RCC 7860 (cell line): ENCODE measurements around the gene DEDD.

Experiments used
- DNase-seq: peaks from one replicate; pipeline ENCODE4 v3.0.0-alpha.2; 2015; ENCODE audit warnings: low spot score
- FAIRE-seq: peaks from 2 replicates; lab custom pipeline; 2012; peaks lifted over from hg19 to GRCh38; lab: Jason Lieb, UNC

The DEDD gene

DNA sequence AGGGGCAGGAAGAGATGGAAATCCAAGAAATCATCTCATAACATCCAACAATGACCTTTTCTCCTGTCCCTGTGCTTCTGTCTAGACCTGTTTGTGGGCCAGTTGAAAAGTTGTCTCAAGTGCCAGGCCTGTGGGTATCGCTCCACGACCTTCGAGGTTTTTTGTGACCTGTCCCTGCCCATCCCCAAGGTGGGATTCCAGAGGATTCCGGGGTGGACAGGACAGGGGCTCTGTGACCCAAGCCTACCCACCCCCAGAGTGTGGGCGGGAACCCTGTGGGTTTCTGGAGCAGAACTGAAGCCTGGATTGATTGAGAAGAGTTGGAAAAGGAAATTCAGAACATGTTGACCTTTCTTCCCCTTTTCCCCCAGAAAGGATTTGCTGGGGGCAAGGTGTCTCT, 31.3 kb upstream of the DEDD start:
- no peak for DNase-seq

DNA sequence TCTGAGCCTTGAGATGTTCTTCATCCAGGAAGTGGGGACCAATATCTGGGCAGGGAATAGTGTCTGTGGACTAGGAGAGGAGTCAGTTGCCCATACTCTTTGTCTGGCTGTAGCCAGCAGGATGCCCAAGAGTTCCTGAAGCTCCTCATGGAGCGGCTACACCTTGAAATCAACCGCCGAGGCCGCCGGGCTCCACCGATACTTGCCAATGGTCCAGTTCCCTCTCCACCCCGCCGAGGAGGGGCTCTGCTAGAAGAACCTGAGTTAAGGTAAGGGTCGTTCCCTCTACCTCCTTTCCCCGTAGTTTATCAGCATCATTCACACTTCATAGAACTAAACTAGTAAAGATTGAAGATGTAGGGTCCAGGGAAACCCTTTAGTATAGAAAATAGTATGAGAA, 30.3 kb upstream of the DEDD start:
- FAIRE-seq (no peak), DNase-seq (no peak)

More for the DNA sequence above, 31.3 kb upstream of the DEDD start:
- FAIRE-seq = no peak

- FAIRE-seq = no peak
- no peak for DNase-seq
These were observed 29.6 kb upstream of the DEDD start for GRCh38 chr1:161162052-161162451.

DNA sequence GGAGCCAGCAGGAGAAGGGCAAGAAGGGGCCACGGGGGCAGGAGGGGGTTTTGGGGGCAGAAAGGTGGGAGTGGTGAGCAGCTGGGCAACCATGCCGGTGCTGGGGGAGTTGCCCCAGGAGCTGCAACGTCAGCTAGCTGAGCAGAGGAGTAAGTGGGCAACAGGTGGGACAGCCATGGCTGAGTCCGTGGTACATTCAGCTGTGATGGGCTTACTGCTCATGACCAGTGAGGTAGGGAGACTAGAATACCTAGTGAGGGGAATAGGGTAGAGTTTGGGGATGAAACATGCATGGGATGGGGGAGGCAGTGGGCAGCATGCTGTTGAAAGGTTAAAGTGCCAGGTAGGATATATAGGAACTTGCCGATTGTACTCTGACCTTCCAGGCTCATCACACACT, 29.2 kb upstream of the DEDD start:
- DNase-seq (no peak), FAIRE-seq (no peak)

- FAIRE-seq (no peak), DNase-seq (no peak)
These were observed 28.2 kb upstream of the DEDD start for GRCh38 chr1:161160671-161161145.

GRCh38 chr1:161159913-161160243, 27.4 kb upstream of the DEDD start:
- FAIRE-seq (no peak), DNase-seq (no peak)

DNA sequence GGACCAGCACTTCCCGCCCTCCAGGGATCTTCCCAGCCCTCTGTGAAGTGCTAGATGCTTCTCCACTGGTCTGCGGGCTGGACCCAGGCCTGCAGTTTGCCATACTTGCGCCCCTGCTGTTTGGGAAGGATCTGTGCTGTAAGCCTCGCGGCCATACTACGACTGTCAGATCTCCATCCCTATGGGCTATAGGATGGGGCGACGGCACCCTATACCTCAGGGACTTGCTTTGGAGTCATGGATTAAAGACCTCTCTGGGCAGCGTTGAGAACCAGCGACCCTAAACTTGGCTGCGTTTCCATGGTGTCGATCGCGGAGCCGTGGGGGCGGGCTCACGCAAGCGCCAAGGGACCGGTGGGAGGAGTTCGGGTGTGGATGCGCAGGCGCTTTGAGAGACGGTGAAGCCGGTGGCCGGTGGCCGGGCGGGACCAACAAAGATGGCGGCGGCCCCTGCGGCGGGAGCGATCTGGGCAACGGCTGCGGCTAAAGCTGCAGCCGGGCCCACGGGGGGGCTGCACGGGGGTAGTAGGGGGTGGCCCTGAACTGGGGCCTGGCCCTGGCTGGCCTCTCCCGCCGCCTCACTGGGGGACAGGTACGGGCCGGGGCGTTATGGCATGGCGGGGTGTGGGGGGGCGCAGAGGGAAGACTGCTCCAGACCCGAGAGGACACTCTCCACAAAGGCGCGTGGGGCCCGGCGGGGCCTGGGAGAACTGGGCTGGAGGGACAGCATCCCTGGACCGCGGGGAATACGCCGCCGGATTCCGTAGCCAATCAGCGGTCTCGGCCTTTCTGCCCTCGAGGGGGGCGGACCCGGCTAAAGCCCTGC, 26.8 kb upstream of the DEDD start, which contains the start of gene USP21:
Gene USP21, plus strand, starts transcription at position 414 of the 826 bp plus-strand sequence. CDS start 1,141 bp downstream, outside the sequence.
- FAIRE-seq = no peak
- DNase-seq = peak; percentile 75

GRCh38 chr1:161158316-161159010, 26.0 kb upstream of the DEDD start:
- FAIRE-seq (no peak), DNase-seq (peak; percentile 63)

GRCh38 chr1:161157867-161158266, 25.4 kb upstream of the DEDD start:
- FAIRE-seq (no peak), DNase-seq (no peak)

- DNase-seq (peak; percentile 75), FAIRE-seq (no peak)
These were observed 21.3 kb upstream of the DEDD start, which contains the start of gene UFC1 for GRCh38 chr1:161153682-161154337. TSS of gene UFC1 (plus strand) at chr1:161153978. CDS start at chr1:161153998, 20 bp downstream.

DNA sequence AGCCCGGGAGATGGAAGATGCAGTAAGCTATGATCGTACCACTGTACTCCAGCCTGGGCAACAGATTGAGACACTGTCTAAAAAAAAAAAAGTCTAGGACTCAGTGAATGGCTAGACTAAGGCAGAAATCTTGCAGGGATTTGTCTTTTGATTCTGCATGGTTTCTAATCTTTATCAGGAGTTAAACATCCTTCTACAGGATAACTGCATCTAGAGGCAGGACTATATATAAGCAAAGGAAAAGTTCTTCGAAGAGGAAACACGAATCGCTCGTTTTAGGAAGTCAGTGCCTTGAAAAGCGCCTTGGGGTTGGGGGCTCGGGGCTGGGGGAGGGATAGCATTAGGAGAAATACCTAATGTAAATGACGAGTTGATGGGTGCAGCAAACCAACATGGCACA, 20.7 kb upstream of the DEDD start:
- no peak for DNase-seq
- no peak for FAIRE-seq

DNA sequence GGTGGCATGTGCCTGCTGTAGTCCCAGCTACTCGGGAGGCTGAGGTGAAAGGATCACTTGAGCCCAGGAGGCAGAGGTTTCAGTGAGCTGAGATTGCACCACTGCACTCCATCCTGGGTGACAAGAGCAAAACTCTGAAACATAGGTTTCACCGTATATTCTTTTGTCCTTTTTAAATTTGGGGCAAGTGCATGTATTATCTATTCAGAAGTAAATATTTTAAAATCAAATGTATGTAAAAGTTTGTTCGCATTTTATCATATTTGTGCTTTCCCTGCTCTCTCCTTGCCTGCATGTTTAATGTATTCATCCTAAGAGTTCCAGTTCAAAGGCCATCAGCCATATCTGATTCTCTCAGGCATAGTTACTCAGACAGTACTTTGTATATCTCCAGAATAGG, 13.4 kb upstream of the DEDD start:
- FAIRE-seq = no peak

DNA sequence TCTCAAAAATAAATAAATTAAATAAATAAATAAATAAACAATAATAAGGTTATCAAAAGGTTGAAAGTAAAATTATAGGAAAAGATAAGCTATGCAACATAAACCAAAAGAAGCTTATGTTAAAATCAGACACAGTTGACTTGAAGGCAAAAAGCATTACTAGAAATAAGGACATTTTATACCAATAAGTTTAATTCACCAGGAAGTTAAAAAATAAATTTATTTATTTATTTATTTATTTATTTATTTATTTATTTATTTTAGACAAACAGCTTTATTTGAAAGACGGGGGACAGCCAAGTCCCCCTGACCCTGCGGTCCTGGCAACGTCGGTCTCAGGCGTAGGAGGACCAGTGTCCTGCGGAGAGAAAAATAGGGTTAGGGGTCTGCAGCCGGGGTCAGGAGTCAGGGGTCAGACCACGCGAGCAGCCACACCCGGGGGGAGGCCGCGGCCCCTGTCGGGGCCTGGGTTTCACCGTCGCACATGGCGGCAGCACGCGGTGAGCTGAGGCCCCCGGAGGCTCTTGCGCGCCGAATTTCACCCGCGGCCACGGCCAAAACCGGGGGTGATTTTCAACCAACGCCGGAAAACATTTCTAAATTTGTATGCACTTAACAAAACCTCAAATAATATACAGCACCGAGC, 8.4 kb upstream of the DEDD start:
- DNase-seq (no peak), FAIRE-seq (no peak)

More for the DNA sequence above, 13.4 kb upstream of the DEDD start:
- no peak for DNase-seq

- DNase-seq (no peak), FAIRE-seq (peak; percentile 2)
These were observed 7.3 kb upstream of the DEDD start for GRCh38 chr1:161139766-161140165.

GRCh38 chr1:161138431-161138830, 6.0 kb upstream of the DEDD start:
- FAIRE-seq (no peak), DNase-seq (no peak)

DNA sequence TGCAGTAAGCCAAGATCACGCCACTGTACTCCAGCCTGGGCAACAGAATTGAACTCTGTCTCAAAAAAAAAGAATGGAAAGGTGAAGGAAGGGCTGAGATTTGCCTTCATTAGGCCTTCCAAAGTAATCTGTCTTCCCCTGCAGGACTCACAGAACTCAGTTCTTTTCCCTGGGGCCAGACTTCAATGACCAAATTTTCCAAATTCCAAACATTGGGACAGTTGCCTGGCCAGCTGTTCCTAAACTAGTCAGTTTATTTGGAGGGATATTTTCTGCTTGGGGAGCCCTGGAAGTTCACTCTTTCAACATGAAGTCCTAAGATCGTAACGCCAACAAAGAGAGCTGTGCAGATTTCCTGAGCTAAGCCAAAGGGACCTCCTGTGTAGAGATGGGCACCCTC, 5.4 kb upstream of the DEDD start:
- no peak for FAIRE-seq
- DNase-seq = no peak

- no peak for FAIRE-seq
- no peak for DNase-seq
These were observed 813 bp upstream of the DEDD start for GRCh38 chr1:161133220-161133740.

DNA sequence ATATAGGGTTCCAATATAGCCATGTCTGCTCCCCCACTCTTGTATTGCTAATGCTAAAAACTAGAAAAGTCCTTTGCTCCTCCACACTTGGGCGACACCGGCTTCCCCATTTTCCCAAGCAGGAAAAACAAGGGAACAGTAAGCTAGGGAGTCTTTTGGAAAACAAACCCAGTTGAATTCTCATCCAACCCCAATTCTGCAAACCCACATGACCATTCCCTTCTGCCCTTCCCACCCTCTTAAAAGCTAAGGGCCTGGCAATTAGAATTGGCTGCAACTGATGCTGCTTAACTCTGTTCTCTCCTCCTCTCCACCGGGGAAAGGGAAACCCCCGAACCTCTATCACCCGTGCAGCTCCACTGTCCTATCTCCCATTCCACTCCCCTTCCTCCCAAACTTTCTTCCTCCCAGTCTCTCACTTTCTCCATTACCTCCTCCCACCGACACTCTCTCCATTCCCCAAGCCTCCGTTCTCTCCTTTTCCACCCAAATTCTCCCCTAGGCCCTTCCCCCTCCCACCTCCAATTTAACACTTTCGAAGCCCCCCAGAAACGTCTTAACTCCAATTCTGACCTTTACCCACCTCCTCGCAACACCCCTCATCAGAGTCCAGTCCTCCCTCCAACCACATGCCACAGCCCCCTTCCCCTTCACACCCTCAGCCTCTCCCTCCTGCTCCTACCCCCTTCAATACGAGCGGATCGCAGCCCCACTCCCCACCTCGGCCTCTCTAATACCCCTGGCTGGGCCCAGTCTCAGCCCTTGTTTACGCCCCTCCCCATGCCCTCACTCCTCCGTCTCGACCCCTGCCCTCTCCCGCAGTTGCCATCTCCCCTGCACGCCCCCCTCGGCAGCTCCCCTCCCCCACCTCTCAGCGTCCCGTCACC, 701 bp downstream of the DEDD start:
- FAIRE-seq (no peak), DNase-seq (no peak)

DNA sequence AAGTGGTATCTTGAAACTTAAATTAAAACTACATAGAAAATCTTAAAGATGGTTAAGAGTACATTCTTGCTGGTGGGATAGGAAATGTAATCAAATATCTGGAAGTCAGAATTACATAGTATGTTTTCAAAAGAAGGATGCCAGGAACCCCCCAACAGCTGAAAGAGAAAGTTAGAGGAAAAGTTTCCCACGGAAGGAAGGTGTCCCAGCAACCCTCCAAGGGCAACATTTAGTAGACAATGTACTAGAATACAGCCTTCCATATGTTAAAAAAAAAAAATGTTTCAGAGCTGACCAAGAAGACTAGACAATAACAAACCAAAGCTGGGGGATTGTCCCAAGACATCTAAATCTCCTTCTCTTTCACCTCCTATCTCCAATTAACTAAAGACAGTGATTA, 2.2 kb downstream of the DEDD start:
- no peak for DNase-seq
- no peak for FAIRE-seq
